ENCODE measurements around the gene RPGR. TPM values are rescaled to one million over a fixed set of nuclear protein-coding genes. Genes with fewer than 3 reads are reported as not detected.

The RPGR gene
- 40.0 and 46.6 TPM in 2 replicates for total RNA-seq

GRCh38 chrX:38327007-38327774 is at the start of gene RPGR:
Gene RPGR (minus strand): TSS chrX:38327509. CDS start chrX:38327367, 142 bp downstream.

GRCh38 chrX:38352362-38352761 is 25.1 kb upstream of the RPGR start, which contains the start of gene OTC:
Gene OTC (plus strand): TSS chrX:38352604. CDS start chrX:38352697, 93 bp downstream.

GRCh38 chrX:38220415-38221390 is 106.6 kb downstream of the RPGR start, which contains the start of gene SRPX:
Gene SRPX (minus strand): TSS chrX:38220871. CDS start chrX:38220792, 79 bp downstream.

Other genes with a start within 250 kb of the RPGR start
- gene SRPX, start 106.6 kb downstream of the RPGR start, total RNA-seq: 64.8 and 84.5 TPM in 2 replicates
- gene OTC, start 25.1 kb upstream of the RPGR start, total RNA-seq: 0.17 and 0.22 TPM in 2 replicates
- 22.8 and 25.1 TPM in 2 replicates for gene TSPAN7, start 234.0 kb upstream of the RPGR start, total RNA-seq